ENCODE measurements around the gene CLASRP.

DNA sequence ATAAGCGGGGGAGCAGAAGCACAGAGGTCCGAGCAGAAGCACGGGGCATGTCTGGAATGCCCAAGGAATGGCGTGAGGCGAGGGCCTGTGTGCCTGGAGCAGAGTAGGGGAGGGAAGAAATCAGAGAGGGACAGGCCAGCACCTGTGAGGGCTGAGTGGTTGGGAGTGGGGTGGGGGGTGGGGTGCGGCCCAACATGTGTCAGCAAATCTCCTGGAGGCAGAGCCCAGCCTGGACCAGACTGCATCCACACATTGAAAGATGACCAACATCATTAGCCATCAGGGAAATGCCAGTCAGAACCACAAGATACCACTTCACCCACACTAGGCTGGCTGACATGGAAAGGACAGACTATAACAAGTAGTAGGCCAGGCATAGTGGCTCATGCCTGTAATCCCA is 11.2 kb downstream of the CLASRP start:
- no peak for TF ChIP-seq POLR2A (IDR thresholded peaks at IDR 0.05)
- TF ChIP-seq, protein P1, sequence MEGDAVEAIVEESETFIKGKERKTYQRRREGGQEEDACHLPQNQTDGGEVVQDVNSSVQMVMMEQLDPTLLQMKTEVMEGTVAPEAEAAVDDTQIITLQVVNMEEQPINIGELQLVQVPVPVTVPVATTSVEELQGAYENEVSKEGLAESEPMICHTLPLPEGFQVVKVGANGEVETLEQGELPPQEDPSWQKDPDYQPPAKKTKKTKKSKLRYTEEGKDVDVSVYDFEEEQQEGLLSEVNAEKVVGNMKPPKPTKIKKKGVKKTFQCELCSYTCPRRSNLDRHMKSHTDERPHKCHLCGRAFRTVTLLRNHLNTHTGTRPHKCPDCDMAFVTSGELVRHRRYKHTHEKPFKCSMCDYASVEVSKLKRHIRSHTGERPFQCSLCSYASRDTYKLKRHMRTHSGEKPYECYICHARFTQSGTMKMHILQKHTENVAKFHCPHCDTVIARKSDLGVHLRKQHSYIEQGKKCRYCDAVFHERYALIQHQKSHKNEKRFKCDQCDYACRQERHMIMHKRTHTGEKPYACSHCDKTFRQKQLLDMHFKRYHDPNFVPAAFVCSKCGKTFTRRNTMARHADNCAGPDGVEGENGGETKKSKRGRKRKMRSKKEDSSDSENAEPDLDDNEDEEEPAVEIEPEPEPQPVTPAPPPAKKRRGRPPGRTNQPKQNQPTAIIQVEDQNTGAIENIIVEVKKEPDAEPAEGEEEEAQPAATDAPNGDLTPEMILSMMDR (IDR thresholded peaks at IDR 0.05): no peak
